Skeletal muscle cell (primary cell): ENCODE measurements around the gene ZBTB21.
A peak's percentile ranks its signal among the peaks of the same experiment; 100 is the strongest.

Experiments used
- DNase-seq: peaks from one replicate; pipeline ENCODE4 v3.0.0-alpha.2; 2010; ENCODE audit warnings: low read depth
- H3K4me3 ChIP-seq: 2 replicates; pipeline ENCODE4 v1.5.1; 2011; ENCODE audit warnings: low read depth, mild to moderate bottlenecking, control low read depth, low read length, moderate library complexity

The ZBTB21 gene

GRCh38 chr21:41975391-41976272, 34.5 kb downstream of the ZBTB21 start:
- H3K4me3 ChIP-seq: no peak overlapping the region
- DNase-seq: no peak

GRCh38 chr21:41974752-41975053, 35.5 kb downstream of the ZBTB21 start:
- no peak overlapping the region for H3K4me3 ChIP-seq
- no peak for DNase-seq

- no peak overlapping the region for H3K4me3 ChIP-seq
- no peak for DNase-seq
Observed at GRCh38 chr21:41973861-41974751, 36.1 kb downstream of the ZBTB21 start.

- DNase-seq: no peak
- no peak overlapping the region for H3K4me3 ChIP-seq
Observed at GRCh38 chr21:41973427-41973831, 36.7 kb downstream of the ZBTB21 start.

- no peak for DNase-seq
- no peak overlapping the region for H3K4me3 ChIP-seq
Observed at GRCh38 chr21:41972511-41973205, 37.5 kb downstream of the ZBTB21 start.

GRCh38 chr21:41971891-41972290, 38.3 kb downstream of the ZBTB21 start:
- no peak for DNase-seq
- H3K4me3 ChIP-seq: no peak overlapping the region

GRCh38 chr21:41970751-41971653, 39.2 kb downstream of the ZBTB21 start:
- H3K4me3 ChIP-seq: no peak overlapping the region
- no peak for DNase-seq

GRCh38 chr21:41970106-41970391, 40.1 kb downstream of the ZBTB21 start:
- H3K4me3 ChIP-seq: no peak overlapping the region
- DNase-seq: no peak

GRCh38 chr21:41967708-41968107, 42.5 kb downstream of the ZBTB21 start:
- H3K4me3 ChIP-seq: no peak overlapping the region
- no peak for DNase-seq

- H3K4me3 ChIP-seq: no peak overlapping the region
- DNase-seq: no peak
Observed at GRCh38 chr21:41966872-41967621, 43.1 kb downstream of the ZBTB21 start.

GRCh38 chr21:41966041-41966833, 43.9 kb downstream of the ZBTB21 start:
- H3K4me3 ChIP-seq: no peak overlapping the region
- no peak for DNase-seq

GRCh38 chr21:41965461-41966013, 44.6 kb downstream of the ZBTB21 start:
- no peak for DNase-seq
- no peak overlapping the region for H3K4me3 ChIP-seq

GRCh38 chr21:41965045-41965444, 45.1 kb downstream of the ZBTB21 start:
- no peak overlapping the region for H3K4me3 ChIP-seq
- DNase-seq: no peak

GRCh38 chr21:41964171-41964570, 46.0 kb downstream of the ZBTB21 start:
- no peak overlapping the region for H3K4me3 ChIP-seq
- DNase-seq: no peak

GRCh38 chr21:41962425-41962966, 47.7 kb downstream of the ZBTB21 start:
- DNase-seq: no peak
- H3K4me3 ChIP-seq: no peak overlapping the region

GRCh38 chr21:41961753-41962152, 48.4 kb downstream of the ZBTB21 start:
- H3K4me3 ChIP-seq: no peak overlapping the region
- DNase-seq: no peak

- DNase-seq: peak; percentile 65
- H3K4me3 ChIP-seq: no peak overlapping the region
Observed at GRCh38 chr21:41961282-41961701, 48.9 kb downstream of the ZBTB21 start.
